Measurements from ENCODE around the gene HOTAIR.
A peak's percentile ranks its signal among the peaks of the same experiment; 100 is the strongest.

The HOTAIR gene

GRCh38 chr12:53998110-53998899 is 23.6 kb upstream of the HOTAIR start:
- no peak for DNase-seq

GRCh38 chr12:53997204-53998109 is 22.7 kb upstream of the HOTAIR start:
- no peak for DNase-seq

GRCh38 chr12:53996240-53997203 is 21.8 kb upstream of the HOTAIR start:
- DNase-seq, result peak; percentile 75

- DNase-seq, result peak; percentile 75
These were observed 20.9 kb upstream of the HOTAIR start for GRCh38 chr12:53995378-53996239.

- DNase-seq, result no peak
These were observed 20.2 kb upstream of the HOTAIR start for GRCh38 chr12:53995002-53995377.

- DNase-seq, result peak; percentile 44
These were observed 19.7 kb upstream of the HOTAIR start for GRCh38 chr12:53994264-53995001.

GRCh38 chr12:53994009-53994263 is 19.2 kb upstream of the HOTAIR start:
- no peak for DNase-seq

GRCh38 chr12:53993162-53994008 is 18.6 kb upstream of the HOTAIR start:
- no peak for DNase-seq

GRCh38 chr12:53992377-53992889 is 17.7 kb upstream of the HOTAIR start:
- no peak for DNase-seq

- no peak for DNase-seq
These were observed 16.3 kb upstream of the HOTAIR start for GRCh38 chr12:53991077-53991460.

GRCh38 chr12:53990311-53991076 is 15.7 kb upstream of the HOTAIR start:
- peak; percentile 53 for DNase-seq

GRCh38 chr12:53989227-53990113 is 14.7 kb upstream of the HOTAIR start:
- DNase-seq, result peak; percentile 41

- DNase-seq, result no peak
These were observed 13.9 kb upstream of the HOTAIR start for GRCh38 chr12:53988541-53989226.

GRCh38 chr12:53987787-53988230 is 13.1 kb upstream of the HOTAIR start:
- no peak for DNase-seq

GRCh38 chr12:53986686-53987483 is 12.1 kb upstream of the HOTAIR start:
- DNase-seq, result no peak

GRCh38 chr12:53985994-53986685 is 11.4 kb upstream of the HOTAIR start:
- no peak for DNase-seq
